ENCODE results near the gene LYST.

Gene LYST

DNA sequence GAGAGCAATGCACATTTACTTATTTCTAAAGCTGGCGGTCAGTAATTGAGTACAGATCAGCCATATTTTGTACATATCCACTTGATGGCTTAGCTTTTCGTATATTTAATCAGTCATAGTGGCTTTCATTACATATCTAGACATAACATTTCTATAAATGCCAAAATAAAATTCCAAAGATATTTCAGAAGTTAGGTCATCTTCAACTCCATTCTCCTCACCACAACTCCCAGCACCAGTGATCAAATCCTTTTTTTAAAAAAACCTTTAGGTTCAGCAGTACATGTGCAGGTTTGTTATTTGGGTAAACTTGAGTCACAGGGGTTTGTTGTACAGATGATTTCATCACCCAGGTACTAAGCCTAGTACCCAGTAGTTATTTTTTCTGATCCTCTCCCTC, 163.2 kb downstream of the LYST start:
- DNase-seq = no peak

DNA sequence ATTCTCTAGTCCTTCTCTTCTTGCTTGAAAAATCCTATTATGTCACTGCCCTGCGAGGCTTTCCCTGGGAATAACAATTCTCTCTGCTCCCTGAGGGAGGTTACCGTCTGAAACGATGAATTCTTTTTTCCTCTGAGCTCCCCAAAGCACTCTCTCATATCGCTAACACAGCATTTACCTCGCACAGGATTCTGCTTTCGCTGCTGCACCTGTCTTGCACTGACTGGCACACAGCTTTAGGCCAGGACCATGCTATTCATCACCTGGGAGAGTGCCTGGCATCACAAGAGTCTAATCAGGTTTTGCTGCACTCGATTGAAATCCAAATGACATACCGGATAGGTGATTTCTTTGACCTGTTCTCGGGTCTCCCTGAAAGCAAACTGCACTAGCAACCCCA, 164.3 kb downstream of the LYST start:
- DNase-seq = no peak

DNA sequence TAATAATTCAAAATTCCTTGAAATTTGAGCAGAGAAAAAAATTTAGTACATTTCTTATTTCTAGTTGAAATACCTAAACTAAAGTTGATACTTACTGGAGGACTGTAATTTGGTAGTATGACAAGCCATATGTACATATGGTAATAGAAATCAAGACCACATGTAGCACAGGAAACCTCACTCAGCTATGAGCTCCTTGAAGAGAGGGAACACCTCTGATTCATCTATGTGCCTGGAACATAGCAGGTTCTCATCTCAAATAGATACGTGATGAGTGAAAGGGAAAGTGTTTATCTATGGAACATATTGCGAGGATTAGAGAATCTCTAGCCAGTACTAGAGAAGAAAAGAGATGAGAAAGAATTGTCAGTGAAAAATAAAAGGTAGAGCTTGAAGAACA, 169.2 kb downstream of the LYST start:
- no peak for DNase-seq

DNA sequence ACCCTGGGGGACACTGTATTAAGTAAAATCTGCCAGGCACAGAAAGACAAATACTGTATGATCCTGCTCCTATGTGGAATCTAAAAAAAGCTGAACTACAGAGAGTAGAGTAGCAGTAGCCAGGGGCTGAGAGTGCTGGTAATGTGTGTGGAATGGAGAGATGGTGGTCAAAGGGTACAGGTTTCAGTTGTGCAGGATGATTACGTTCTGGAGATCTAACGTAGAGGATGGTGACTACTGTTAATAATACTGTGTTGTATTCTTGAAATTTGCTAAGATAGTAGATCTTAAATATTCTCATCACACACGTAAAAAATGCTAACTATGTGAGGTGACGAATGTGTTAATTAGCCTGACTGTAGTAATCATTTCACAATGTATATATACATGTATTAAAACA, 177.3 kb downstream of the LYST start:
- no peak for DNase-seq

DNA sequence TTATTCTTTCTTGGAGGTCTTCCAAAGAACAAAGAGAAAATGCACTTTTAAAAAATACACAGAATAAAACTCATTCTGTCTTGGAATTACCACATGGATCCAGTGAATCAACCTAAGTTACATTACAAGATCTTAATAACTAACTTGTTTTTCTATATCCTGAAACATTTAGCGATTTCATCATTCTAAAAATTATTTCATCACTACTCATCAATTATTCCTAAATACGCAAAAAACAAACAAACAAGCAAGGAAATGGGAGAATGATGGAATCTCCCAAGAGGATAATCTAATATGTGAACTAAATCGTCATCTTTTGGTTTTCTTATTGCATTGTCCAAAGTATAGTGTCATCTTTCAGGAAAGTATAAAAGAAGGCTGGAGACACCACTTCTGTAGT, 178.6 kb downstream of the LYST start:
- DNase-seq = no peak

DNA sequence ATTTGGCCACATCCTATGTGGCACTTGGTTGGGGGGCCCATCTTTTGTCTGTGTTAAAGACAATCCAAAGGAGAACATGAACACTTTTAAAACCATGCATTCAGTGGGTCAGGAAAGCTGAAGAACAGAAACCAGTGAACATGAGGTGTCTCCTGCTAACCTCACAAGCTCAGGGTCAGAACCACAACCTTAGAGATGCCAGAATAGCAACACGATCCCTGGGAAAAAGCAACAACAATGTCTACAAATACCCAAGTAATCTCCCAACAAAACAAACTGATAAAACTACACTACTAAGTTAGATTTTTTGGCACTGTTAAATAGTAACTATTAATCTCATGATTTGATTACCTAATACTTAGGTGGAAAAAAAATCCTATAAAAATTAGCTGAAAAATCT, 183.1 kb downstream of the LYST start:
- DNase-seq = no peak

DNA sequence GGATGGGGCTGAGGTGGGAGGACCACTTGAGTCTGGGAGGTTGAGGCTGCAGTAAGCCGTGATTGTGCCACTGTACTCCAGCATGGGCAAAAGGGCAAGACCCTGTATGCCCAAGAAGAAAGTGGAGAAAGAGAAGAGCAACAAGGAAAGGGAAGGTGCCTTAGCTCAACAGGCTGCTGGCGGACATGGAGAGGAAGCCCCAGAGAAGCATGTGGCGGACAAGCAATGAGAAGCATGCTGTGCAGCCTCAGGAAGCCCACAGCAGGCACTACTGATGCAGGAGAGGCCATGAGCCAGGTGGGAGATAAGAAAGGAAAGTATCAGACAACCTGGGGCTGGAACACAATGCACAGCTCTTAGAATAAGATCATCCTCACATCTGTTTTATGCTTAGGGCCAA, 184.5 kb downstream of the LYST start:
- DNase-seq = no peak

DNA sequence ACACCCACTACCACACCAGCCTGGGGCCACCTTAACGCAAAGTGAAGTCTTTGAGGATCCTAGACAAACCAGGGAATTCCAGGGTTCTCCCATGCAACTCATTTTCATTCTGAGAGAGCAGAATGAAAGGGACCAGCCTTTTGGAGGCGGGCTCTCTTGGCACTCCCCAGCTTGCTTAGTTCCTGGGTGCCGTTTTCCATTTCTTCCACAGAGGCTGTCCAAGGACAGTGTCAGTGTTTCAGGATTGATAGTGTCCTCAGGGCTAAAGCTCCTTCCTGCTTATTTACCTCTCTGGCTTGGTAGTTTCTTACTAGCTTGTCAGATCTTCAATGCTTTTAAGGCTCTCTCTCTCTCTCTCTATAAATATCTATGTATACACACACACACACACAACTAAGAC, 187.1 kb downstream of the LYST start:
- no peak for DNase-seq

DNA sequence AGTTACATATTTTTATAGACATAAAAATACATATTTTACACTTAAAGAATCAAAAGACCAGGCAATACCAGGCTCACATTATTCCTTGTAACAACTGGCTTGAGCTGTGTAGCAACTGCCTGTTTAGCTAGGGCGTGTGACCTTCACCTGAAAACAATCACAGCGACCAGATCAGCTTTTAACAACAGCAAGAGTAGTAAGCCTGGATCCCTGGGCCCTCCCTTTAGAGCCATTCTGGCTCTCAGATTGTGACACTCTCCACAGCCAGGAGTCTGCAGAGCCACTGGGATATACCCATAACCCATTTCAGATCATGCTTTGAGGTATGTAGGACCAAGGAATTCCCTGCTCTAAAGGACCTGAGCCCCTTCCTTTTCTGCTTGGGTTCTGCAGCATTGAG, 187.7 kb downstream of the LYST start:
- DNase-seq = no peak

DNA sequence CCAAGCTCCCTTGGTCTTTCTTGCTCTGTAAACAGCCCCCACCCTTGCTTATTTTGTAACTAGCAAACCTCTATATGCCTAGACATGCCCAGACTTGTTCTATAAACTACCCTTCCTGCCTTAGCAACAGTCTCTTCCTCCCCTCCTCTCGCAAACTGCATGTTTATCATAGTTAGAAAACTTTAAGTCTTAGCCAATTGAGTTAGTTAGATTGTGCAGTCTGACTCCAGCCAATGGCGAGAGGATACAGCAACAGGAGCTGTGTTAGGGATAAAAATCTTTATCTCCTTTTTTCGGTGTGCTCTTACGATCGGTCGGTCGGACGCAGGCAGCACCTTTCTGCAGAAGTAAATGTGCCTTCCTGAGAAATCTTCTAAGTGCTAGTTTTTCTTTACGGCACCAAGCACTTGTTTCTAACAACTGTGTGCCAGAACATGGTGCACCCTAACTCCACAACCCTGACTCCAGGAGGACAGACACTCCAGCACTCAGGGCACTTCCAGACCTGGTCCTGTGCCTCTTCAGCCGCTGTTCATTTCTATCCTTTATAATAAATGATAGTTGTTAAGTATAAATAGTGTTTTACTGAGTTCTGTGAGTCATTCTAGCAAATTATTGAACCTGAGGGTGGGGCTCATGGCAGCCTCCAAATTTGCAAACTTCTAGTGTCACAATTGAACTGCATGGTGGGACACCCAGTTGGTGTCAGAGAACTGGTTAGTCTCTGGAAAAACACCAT, 191.4 kb downstream of the LYST start:
- DNase-seq = no peak

DNA sequence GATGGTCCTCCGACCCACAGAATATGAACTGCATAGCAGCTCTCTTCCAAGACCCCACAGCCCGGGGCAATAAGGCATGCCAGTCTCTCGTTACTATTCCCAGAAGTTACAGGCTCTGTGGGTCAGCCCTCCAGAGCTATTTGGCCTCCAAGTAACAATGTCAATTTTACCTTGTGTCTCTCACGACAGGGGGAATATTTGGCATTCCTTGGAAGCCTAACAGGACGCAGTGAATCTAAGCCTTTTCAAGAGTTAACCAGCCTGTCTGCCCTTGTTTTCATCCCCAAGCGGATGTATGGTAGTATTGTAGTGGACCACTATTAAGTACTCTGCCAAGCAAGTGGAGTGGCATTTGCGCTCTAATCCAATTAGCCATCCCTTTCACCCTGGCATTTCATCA, 192.7 kb downstream of the LYST start:
- DNase-seq = no peak

DNA sequence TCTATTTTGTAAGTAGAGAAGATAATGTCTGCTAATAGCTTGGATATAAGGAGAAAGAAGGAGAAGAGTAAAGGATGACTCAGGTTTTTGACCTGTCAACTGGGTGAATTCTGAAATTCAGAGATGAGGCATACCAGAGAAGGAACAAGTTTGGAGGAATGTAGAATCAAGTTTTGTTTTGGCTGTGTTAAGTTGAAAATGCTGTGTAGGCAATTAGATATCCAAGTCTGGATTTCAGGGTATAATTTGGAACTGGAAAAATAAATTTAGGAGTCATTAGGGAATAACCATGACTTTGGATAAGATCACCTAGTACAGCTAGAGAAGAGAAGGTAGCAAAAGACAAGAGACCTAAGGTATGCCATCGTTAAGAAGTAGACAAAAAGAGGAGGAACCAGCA, 194.7 kb downstream of the LYST start:
- no peak for DNase-seq

DNA sequence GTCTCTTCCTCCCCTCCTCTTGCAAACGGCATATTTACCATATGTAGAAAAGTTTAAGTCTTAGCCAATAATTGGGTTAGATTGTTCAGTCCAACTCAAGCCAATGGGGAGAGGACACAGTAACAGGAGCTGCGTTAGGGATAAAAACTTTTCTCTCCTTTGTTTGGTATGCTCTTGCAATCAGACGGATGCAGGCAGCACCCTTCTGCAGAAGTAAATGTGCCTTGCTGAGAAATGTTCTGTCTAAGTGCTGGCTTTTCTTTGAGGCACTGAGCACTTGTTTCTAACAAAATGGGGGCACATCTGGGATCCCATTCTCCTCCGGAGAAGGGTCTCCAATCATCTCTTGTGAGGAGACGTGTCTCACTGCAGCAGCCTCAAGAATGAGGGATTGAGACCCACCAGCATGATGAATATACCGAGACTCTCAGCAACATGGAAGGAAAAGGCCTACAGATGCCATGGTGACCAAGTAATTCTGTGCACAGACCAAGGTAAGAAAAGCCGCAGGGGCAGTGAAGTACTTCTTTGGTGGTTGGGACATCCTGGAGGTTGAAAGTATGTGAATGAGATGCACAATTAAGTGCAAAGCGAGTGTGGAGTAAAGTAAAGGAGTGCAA, 196.4 kb downstream of the LYST start:
- DNase-seq = no peak

DNA sequence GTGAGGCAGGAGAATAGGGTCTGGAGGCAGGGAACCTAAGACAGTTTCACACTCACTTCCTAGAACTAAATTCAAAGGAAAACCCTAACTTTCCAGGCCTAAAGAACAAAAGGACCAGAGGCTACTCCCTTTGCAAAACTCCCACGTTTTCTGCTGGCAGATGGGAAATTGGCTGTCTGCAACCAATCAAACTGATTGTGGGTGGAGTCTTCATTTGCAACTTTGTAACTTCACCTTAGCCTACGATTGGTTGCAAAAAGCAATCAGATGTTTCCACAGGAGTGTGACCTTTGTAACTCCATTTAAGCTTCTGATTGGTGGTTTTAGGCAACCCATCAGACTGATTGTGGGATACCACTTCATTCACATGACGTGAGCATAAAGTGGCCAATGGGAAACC, 197.4 kb downstream of the LYST start:
- DNase-seq = no peak

DNA sequence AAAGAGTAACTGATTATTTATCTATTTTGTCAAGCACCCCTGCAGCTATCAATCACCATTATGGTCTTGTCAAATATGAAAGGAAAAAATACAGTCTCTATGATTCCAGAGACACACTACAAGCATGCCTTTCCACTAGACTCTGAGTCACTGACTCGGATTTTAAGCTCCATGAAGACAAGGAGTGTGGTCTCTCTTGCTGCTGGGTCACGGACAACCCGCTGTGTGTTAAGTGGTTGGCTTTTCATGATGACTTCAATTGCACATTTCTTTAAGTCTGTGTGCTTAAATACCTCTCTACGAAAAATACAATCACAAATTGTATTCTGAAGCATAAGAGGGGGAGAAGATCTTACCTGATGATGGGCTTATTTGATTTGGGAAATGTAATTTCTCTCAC, 203.1 kb downstream of the LYST start:
- no peak for DNase-seq

DNA sequence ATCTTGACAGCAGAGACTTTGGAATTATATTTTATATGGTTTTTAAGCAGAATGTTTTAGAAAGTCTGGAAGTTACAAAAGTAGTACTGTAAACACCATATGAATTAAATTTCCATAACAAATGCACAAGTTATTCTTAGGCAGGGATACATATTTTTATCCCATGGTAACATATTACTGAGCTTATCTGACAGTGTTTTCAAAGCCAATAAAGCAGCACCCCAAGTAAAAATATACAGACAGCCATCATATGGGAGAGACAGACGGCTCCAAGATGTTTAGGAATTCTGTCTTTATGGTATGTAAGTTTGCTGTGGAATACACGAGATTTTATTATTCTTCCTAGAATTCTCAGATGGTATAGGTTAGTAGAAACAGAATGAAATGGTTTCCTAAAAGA, 205.1 kb downstream of the LYST start:
- no peak for DNase-seq

DNA sequence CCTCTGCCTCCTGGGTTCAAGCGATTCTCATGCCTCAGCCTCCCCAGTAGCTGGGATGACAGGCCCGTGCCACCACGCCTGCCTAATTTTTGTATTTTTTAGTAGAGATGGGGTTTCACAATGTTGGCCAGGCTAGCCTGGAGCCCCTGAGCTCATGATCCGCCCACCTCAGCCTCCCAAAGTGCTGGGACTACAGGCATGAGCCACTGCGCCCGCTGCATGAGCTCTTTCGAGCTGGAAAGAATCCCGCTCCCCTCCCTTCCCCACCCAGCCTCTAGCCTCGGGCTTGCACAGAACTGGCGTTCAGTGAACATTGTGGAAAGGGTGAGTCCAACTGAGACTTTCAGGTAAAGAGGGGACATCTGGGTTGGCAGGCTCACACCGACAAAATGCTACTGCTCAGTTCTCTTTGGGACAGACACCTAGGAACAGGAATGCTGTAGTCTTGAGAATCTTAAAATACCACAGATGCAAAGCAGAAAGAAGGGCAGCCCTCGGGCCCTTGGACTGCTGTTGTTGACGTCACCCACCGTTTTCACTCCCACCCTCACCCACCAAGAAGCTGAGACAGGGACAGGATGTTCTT, 207.4 kb downstream of the LYST start:
- no peak for DNase-seq

DNA sequence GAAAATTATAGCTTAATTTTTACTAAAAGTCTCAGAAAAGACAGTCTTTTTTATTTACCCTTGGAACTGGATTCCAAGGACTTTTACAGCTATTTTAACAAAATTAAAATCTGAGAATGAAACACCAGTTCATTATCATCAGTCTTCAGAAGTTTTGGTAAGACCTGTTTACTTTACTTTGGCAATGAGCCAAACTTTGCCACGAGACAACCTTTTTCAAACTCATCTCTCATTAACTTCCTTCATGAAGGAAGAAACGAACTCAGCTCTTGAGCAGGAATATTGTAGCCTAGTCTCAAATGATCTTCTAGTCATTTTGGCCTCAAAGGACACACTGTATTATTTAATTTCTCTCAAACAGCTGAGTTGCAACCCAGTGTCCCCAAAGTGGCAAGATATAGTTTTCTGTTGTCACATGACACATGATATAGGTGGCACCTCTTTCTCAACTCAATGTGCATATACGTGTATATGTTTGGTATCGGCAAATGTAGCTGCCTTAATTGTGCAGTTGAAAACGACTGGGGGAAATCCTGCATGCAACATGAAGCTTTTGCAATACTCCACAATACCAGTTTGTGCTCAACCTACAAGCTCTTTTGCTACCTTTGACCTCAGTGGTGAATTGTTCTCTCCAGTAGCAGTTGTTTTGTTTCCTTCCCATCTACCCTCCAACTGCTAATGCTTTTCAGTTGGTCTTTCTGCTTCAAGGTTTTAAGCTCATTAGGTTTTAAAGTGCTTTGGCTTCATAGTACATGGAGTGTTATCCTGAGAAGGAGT, 208.8 kb downstream of the LYST start:
- DNase-seq = no peak

DNA sequence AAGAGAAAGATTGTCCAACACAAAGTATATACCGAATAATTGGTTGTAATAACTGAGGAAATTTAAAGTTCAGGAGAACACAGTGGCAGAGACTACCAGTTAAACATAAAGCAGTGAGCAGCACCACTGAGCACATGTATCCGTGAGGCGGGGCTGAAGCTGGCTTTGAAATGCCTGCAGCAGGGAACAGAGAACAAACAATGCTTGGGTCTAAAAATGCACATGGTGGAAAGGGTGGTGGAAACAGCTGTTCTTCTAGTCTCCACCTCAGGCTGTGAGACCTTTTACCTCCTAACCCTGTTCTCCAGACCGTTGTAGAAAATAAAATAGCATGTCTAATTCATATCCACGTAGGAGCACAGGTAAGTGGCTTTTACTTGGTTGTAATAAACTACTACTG, 209.4 kb downstream of the LYST start:
- no peak for DNase-seq

DNA sequence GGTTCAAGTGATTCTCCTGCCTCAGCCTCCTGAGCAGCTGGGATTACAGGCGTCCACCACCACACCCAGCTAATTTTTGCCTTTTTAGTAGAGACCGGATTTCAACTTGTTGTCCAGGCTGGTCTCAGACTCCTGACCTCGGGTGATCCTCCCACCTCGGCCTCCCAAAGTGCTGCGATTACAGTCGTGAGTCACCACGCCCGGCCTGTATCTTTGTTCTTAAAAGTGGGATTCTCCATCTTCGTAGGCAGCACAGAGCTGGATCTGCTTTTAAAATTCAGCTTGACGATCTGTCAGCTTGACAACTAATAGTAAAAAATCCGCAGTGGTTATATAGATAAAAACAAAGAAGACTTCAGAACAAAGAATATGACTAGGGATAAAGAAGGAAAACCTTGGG, 214.3 kb downstream of the LYST start:
- no peak for DNase-seq

DNA sequence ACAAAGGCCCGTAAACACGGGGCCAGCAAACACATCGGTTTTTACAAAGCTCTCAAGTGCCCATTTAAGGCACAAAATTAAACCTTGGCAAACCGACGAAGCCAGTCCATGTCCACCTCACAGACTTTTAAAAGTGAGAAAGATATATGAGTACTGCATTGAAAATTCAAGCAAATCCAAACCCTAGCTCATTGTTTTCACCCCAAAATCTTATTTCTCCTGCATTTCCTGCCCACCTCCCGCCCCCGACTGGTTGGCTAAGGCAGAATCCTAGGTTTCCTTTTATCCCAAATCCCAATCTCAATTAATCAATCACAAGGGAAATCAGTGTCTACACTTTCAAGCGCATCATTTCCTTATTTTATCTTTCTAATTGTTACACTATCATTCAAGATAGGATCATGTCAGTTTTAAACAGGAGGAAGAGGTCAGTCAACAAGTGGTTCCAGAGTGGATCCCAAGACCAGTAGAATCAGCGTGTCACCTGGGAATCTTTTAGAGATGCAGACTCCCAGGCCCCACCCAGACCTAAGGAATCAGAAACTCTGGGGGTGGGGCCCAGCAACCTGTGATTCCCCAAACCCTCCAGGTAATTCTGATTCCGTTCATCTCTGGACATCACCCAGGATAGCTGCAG, 215.4 kb downstream of the LYST start:
- no peak for DNase-seq

DNA sequence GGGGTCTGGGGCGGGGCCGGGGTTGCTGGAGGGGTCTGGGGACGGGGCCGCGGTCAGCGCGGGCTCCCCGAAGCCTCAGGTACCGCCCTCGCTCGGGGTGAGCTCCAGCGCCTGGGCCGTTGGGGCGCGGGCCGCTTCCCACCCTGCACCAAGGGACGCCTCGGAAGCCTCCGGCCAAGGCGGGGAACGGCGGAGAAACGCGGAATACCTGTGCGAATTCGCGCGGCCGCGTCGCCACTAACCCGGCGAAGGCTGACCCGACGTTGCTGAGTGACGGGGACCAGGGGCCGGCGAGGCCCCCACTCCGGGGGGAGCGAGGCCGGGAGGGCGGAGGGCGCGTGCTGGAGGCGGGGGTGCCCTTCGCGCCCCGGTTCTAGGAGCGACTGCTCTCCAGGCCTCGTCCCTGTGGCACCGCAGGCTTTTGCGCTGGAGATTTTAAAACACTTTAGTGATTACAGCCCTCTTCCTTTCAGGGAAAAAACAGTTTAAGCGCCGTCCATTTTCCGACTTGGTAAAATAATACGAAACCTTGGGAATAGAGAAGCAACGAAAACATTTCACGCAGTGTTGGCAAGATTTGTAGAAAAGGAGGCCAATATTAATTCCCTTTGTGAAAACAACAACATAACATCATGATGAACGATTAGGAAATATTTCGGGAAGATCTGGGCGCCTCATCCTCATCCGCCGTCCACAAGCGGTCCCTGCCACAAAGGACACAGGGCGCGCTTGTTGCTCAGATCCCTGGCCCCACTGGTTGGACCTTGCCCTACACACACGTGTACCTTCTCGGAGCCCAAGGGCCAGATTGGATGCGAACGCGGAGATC, 216.2 kb downstream of the LYST start:
- DNase-seq = peak; percentile 44

Data from NCI-H1417 treated with DMSO at 0.1 percent for 48 hours (cell line).